HL-60 (cell line): ENCODE data around the gene PROM2.

Experiments
- DNase-seq, 2 experiments: peaks; one replicate each; pipeline ENCODE4 v3.0.0-alpha.2; 2010 to 2020; ENCODE audit warnings: low read depth in 1 of 2, low spot score in 1 of 2
- H3K27ac ChIP-seq: fragments of 250-450 bp; sonication (Bioruptor Pico); replicated peaks from 2 replicates; pipeline ENCODE4 v1.5.1; 2020; ENCODE audit warnings: mild to moderate bottlenecking, moderate library complexity
- H3K27me3 ChIP-seq: fragments of 250-450 bp; sonication (Bioruptor Pico); 2 replicates; pipeline ENCODE4 v1.5.1; 2021; ENCODE audit warnings: mild to moderate bottlenecking, moderate library complexity; ENCODE audit not compliant: insufficient read depth, poor library complexity, severe bottlenecking
- H3K4me3 ChIP-seq: replicated peaks from 2 replicates; pipeline ENCODE4 v1.5.1; 2011; ENCODE audit warnings: mild to moderate bottlenecking, control low read depth, low read length; ENCODE audit not compliant: insufficient read depth
- GABPA ChIP-seq: IDR thresholded peaks from 2 replicates; pipeline ENCODE4 v1.6.1; 2012; ENCODE audit warnings: low read depth
- POLR2AphosphoS5 ChIP-seq: IDR thresholded peaks from 2 replicates; pipeline ENCODE4 v1.6.1; 2012; ENCODE audit warnings: low read depth
- SPI1 ChIP-seq: IDR thresholded peaks from 2 replicates; pipeline ENCODE4 v1.6.1; 2012; ENCODE audit warnings: low read depth, mild to moderate bottlenecking, borderline replicate concordance
- TF ChIP-seq, protein P1 (sequence below): IDR thresholded peaks from one replicate; pipeline ENCODE4 v1.5.1; 2011; ENCODE audit warnings: low read length, control low read depth, inconsistent platforms; ENCODE audit not compliant: insufficient read depth
- TF ChIP-seq, protein P2 (sequence below): IDR thresholded peaks from 2 replicates; pipeline ENCODE4 v1.6.1; 2012; ENCODE audit warnings: low read depth; ENCODE audit not compliant: insufficient replicate concordance

PROM2 gene

DNA sequence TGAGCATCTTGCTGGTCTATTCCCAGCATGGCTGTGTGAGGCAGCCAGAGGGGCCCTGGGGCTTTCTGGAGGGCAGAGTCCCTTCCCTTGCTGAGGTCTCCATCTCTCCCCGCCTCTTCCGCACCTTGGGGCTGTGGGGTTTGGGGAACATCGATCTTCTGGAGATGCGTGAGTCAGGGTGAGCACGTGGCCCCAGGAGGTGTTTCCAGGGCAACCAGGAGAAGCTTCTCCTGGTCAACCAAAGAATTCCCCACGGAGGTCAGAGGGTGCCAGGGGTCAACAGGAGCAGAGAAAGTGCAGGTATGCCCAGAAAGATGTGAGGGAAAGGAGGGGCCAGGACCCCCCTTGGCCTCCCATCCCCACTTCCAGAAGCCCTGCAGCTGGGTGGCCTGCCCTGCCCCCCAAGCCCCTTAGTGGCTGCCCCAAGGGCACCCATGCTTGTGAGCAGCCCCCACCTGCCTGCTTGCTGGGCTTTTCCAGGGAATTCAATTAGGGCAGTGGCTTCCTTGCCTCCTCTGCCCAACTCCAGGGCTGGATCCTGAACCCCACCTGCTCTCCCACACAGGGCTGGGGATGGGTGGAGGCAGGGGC, 2.8 kb upstream of the PROM2 start:
- TF ChIP-seq, protein P1, sequence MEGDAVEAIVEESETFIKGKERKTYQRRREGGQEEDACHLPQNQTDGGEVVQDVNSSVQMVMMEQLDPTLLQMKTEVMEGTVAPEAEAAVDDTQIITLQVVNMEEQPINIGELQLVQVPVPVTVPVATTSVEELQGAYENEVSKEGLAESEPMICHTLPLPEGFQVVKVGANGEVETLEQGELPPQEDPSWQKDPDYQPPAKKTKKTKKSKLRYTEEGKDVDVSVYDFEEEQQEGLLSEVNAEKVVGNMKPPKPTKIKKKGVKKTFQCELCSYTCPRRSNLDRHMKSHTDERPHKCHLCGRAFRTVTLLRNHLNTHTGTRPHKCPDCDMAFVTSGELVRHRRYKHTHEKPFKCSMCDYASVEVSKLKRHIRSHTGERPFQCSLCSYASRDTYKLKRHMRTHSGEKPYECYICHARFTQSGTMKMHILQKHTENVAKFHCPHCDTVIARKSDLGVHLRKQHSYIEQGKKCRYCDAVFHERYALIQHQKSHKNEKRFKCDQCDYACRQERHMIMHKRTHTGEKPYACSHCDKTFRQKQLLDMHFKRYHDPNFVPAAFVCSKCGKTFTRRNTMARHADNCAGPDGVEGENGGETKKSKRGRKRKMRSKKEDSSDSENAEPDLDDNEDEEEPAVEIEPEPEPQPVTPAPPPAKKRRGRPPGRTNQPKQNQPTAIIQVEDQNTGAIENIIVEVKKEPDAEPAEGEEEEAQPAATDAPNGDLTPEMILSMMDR = no peak
- TF ChIP-seq SPI1 (no peak), GABPA (no peak), POLR2AphosphoS5 (no peak)
- TF ChIP-seq, protein P2, sequence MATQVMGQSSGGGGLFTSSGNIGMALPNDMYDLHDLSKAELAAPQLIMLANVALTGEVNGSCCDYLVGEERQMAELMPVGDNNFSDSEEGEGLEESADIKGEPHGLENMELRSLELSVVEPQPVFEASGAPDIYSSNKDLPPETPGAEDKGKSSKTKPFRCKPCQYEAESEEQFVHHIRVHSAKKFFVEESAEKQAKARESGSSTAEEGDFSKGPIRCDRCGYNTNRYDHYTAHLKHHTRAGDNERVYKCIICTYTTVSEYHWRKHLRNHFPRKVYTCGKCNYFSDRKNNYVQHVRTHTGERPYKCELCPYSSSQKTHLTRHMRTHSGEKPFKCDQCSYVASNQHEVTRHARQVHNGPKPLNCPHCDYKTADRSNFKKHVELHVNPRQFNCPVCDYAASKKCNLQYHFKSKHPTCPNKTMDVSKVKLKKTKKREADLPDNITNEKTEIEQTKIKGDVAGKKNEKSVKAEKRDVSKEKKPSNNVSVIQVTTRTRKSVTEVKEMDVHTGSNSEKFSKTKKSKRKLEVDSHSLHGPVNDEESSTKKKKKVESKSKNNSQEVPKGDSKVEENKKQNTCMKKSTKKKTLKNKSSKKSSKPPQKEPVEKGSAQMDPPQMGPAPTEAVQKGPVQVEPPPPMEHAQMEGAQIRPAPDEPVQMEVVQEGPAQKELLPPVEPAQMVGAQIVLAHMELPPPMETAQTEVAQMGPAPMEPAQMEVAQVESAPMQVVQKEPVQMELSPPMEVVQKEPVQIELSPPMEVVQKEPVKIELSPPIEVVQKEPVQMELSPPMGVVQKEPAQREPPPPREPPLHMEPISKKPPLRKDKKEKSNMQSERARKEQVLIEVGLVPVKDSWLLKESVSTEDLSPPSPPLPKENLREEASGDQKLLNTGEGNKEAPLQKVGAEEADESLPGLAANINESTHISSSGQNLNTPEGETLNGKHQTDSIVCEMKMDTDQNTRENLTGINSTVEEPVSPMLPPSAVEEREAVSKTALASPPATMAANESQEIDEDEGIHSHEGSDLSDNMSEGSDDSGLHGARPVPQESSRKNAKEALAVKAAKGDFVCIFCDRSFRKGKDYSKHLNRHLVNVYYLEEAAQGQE = no peak
- DNase-seq = no peak
- Histone ChIP-seq H3K27ac (no peak overlapping the region), H3K4me3 (no peak overlapping the region), H3K27me3 (no peaks in the 10 kb centered on the region)

DNA sequence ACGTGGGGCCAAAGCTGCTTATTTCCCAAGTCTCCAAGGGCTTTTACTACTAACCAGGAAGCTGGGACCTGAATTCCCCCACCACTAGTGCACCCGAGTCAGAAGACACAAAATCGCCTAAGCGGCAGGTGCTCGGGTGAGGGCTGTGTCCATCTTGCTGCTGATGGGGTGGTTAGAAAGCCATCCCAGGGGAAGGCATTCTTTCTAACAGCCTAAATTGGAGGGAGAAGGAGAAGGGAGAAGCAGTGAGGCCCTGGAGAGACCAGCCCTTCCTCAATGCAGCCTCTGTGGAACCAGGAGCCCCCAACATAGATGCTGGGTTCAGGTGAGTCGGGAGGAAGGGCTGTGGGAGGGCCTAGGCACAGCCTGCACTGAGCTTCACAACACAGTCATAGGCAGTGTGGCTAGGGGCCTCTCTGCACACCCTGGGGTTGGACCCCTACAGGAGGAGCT, 1.9 kb upstream of the PROM2 start:
- Histone ChIP-seq H3K4me3 (no peak overlapping the region), H3K27ac (no peak overlapping the region), H3K27me3 (no peaks in the 10 kb centered on the region)
- TF ChIP-seq POLR2AphosphoS5 (no peak), SPI1 (no peak), GABPA (no peak)
- TF ChIP-seq, protein P1 = no peak
- TF ChIP-seq, protein P2 = no peak
- no peak for DNase-seq

DNA sequence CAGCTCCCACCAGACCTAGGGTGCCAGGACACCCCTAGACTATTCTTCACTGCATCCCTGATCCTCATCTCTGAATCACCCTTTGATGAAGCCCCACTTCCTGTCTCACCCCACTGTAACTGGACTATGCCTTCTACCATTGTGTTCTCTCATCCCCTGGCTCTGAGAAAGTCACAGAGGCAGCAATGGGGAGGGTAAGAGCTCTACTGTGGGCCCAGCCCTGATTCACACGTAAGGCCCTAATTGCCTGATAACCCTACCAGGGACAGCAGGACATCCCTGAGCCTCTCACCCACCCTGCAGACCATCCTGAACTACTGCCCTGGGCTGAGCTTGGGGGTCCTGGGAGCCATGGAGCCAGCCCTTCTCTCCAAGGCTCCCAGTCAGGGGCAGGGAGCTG, 1.5 kb upstream of the PROM2 start:
- Histone ChIP-seq H3K27ac (no peak overlapping the region), H3K4me3 (no peak overlapping the region), H3K27me3 (no peaks in the 10 kb centered on the region)
- TF ChIP-seq, protein P1 = no peak
- TF ChIP-seq SPI1 (no peak), GABPA (no peak), POLR2AphosphoS5 (no peak)
- TF ChIP-seq, protein P2 = no peak
- DNase-seq = no peak
